PC-9 (cell line): Measurements from ENCODE around the gene S100B. TPM values are rescaled to one million over a fixed set of nuclear protein-coding genes. Genes with fewer than 3 reads are reported as not detected.

Source experiments
- BruUV-seq: library from RNA; stranded (reverse); fragments of 400-500 nt; replicated peaks from 2 replicates; lab custom pipeline; 2021; lab: Mats Ljungman, UMichigan
- CTCF ChIA-PET: fragments of 300-600 bp; sonication (Branson Sonifier 250); formaldehyde crosslinking; loops from one replicate; lab custom pipeline; 2022; ENCODE audit warnings: antibody characterized with exemption; lab: Charles Lee
- POLR2A ChIA-PET: fragments of 300-600 bp; sonication (Branson Sonifier 250); formaldehyde crosslinking; loops from one replicate; lab custom pipeline; 2022; ENCODE audit warnings: antibody characterized with exemption; ENCODE audit not compliant: unreplicated experiment; lab: Charles Lee
- DNase-seq, 2 experiments: peaks; one replicate each; pipeline versions ENCODE4 v3.0.0 to v3.0.0-alpha.2; 2015 to 2022; ENCODE audit warnings: mixed read lengths in 1 of 2
- H2AFZ ChIP-seq: fragments of 200-600 bp; sonication (generic); 2 replicates; pipeline ENCODE4 v1.8.1; 2017; ENCODE audit warnings: antibody characterized with exemption
- H3F3A ChIP-seq: fragments of 200-600 bp; sonication (generic); 2 replicates; pipeline ENCODE4 v1.8.1; 2017; ENCODE audit warnings: antibody characterized with exemption, mild to moderate bottlenecking, low read depth; ENCODE audit not compliant: insufficient read depth
- H3K27ac ChIP-seq: fragments of 200-600 bp; sonication (generic); 2 replicates; pipeline ENCODE4 v1.6.1; 2016; ENCODE audit warnings: mixed run types
- H3K27me3 ChIP-seq: fragments of 200-600 bp; sonication (generic); 2 replicates; pipeline ENCODE4 v1.6.1; 2016; ENCODE audit warnings: low read depth, mixed run types; ENCODE audit not compliant: insufficient read depth
- H3K36me3 ChIP-seq: fragments of 200-600 bp; sonication (generic); 2 replicates; pipeline ENCODE4 v1.6.1; 2016; ENCODE audit warnings: low read depth, mixed run types
- H3K4me1 ChIP-seq: fragments of 200-600 bp; sonication (generic); replicated peaks from 2 replicates; pipeline ENCODE4 v1.6.1; 2016; ENCODE audit warnings: mixed run types; ENCODE audit not compliant: insufficient read depth
- H3K4me2 ChIP-seq: fragments of 200-600 bp; sonication (generic); 2 replicates; pipeline ENCODE4 v1.6.1; 2017; ENCODE audit warnings: mixed run types
- H3K4me3 ChIP-seq: fragments of 200-600 bp; sonication (generic); 2 replicates; pipeline ENCODE4 v1.6.1; 2016; ENCODE audit warnings: mixed run types
- H3K79me2 ChIP-seq: fragments of 200-600 bp; sonication (generic); 2 replicates; pipeline ENCODE4 v1.6.1; 2017; ENCODE audit warnings: low read depth, mixed run types
- H3K9me2 ChIP-seq: fragments of 200-600 bp; sonication (generic); 2 replicates; pipeline ENCODE4 v1.8.1; 2017; ENCODE audit warnings: mild to moderate bottlenecking; ENCODE audit not compliant: insufficient read depth
- H3K9me3 ChIP-seq: fragments of 200-600 bp; sonication (generic); 2 replicates; pipeline ENCODE4 v1.8.1; 2016; ENCODE audit warnings: low read depth; ENCODE audit not compliant: insufficient read depth
- H4K20me1 ChIP-seq: fragments of 200-600 bp; sonication (generic); 2 replicates; pipeline ENCODE4 v1.8.1; 2017; ENCODE audit not compliant: insufficient read depth
- EZH2 ChIP-seq: fragments of 200-600 bp; sonication (generic); IDR thresholded peaks from 2 replicates; pipeline ENCODE4 v1.8.0; 2017; ENCODE audit warnings: antibody characterized with exemption, low read depth
- intact Hi-C: fragments of 100-400 bp; cut with micrococcal nuclease; formaldehyde crosslinking; loops from one replicate; pipeline ENCODE4 v1.10.0; 2022; ENCODE audit not compliant: unreplicated experiment
- total RNA-seq: library from RNA; stranded (reverse); gene quantifications from 2 replicates; pipeline ENCODE4 v1.2.3, GENCODE V29; 2021
- TF ChIP-seq, protein P1 (sequence below): fragments of 200-600 bp; sonication (generic); conservative IDR thresholded peaks from 2 replicates; pipeline ENCODE4 v1.6.1; 2017; ENCODE audit warnings: mixed run types, antibody characterized with exemption, mild to moderate bottlenecking, moderate library complexity

Gene S100B
- total RNA-seq, 1 experiment from 2014 or later = not detected

DNA sequence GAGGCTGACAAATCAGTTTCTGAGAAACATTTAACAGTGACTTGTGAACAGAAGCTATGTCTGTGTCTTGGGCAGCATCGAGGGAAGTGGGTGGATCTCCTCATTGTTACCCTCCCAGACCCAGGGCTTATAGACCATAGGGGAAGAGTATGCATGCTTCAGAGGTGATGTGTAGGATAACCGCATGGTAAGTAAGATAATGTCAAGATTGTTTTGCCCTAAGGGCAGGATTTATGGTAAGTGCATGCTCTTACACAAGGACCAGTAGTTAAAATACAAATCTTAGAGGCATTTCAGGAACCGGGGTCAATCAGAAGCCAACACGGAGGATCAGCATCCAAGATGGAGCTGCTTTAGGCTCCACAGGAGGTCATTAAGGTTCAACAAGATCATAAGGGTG is 22.8 kb upstream of the S100B start:
- no peak overlapping the region for H3K27ac ChIP-seq
- H3K9me3 ChIP-seq = no peaks in the 10 kb centered on the region; the same call in 1 of the 2 replicates
- TF ChIP-seq, protein P1, sequence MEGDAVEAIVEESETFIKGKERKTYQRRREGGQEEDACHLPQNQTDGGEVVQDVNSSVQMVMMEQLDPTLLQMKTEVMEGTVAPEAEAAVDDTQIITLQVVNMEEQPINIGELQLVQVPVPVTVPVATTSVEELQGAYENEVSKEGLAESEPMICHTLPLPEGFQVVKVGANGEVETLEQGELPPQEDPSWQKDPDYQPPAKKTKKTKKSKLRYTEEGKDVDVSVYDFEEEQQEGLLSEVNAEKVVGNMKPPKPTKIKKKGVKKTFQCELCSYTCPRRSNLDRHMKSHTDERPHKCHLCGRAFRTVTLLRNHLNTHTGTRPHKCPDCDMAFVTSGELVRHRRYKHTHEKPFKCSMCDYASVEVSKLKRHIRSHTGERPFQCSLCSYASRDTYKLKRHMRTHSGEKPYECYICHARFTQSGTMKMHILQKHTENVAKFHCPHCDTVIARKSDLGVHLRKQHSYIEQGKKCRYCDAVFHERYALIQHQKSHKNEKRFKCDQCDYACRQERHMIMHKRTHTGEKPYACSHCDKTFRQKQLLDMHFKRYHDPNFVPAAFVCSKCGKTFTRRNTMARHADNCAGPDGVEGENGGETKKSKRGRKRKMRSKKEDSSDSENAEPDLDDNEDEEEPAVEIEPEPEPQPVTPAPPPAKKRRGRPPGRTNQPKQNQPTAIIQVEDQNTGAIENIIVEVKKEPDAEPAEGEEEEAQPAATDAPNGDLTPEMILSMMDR = no peak
- no peak for TF ChIP-seq EZH2
- H4K20me1 ChIP-seq = no peaks in the 10 kb centered on the region
- ChIA-PET CTCF (no interaction called here), POLR2A (no interaction called here)
- intact Hi-C loops = no loop called here
- no peak overlapping the region for H3K4me3 ChIP-seq
- no peak overlapping the region for H3K4me2 ChIP-seq
- H3K9me2 ChIP-seq = no peaks in the 10 kb centered on the region
- no TSS peak for BruUV-seq
- H3K27me3 ChIP-seq = no peaks in the 10 kb centered on the region
- no peaks in the 10 kb centered on the region for H3K36me3 ChIP-seq
- no peaks in the 10 kb centered on the region for H3F3A ChIP-seq
- no peak overlapping the region for H2AFZ ChIP-seq
- no peaks in the 10 kb centered on the region for H3K79me2 ChIP-seq
- no peaks in the 10 kb centered on the region for H3K4me1 ChIP-seq
- DNase-seq = no peak

DNA sequence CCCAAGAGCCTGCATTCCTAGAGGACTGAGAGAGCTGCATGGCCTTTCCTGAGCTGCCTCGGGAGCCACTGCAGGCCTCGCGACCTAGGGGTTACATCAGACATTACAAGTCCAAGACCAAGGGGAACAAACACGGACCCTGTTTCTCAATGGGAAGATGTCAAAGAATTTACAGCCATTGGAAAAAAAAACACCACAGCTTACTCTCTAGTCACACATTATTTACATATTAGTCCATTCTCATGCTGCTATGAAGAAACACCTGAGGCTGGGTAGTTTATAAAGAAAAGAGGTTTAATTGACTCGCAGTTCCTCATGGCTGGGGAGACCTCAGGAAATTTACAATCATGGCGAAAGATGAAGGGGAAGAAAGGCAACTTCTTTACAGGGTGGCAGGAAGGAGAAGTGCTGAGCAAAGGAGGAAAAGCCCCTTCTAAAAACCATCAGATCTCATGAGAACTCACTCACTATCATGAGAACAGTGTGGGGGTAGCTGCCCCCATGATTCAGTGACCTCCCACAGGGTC is 22.2 kb upstream of the S100B start:
- intact Hi-C loops = no loop called here
- no TSS peak for BruUV-seq
- Histone ChIP-seq H3K4me2 (no peak overlapping the region), H3K79me2 (no peaks in the 10 kb centered on the region), H3K36me3 (no peaks in the 10 kb centered on the region), H2AFZ (no peak overlapping the region), H3K27ac (no peak overlapping the region), H3K9me3 (no peaks in the 10 kb centered on the region; the same call in 1 of the 2 replicates), H3K4me1 (no peaks in the 10 kb centered on the region), H3K27me3 (no peaks in the 10 kb centered on the region), H4K20me1 (no peaks in the 10 kb centered on the region), H3K4me3 (no peak overlapping the region), H3F3A (no peaks in the 10 kb centered on the region), H3K9me2 (no peaks in the 10 kb centered on the region)
- CTCF ChIA-PET = no interaction called here
- TF ChIP-seq, protein P1 = no peak
- TF ChIP-seq EZH2 = no peak
- DNase-seq = no peak
- POLR2A ChIA-PET = no interaction called here

DNA sequence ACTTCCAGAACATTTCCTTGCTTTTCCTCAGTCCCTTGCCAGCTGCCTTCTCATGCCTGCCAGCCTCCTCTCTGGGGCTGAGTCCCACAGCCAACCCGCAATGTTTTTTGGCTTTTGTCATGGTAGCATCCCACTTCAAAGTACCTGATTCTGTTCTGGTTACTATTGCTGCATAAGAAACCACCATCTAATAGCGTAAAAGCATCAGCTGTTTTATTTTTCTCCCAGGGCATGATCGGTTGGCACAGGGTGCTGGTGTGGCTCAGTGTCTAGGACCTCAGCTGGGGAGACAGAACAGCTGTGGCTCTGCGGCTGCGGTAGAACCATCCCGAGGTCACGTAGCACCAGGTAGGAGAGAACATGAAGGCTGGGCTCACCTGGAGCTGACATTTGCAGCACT is 21.7 kb upstream of the S100B start:
- no peak overlapping the region for H3K4me3 ChIP-seq
- no TSS peak for BruUV-seq
- no peak overlapping the region for H2AFZ ChIP-seq
- no peaks in the 10 kb centered on the region for H3K27me3 ChIP-seq
- POLR2A ChIA-PET = no interaction called here
- no peaks in the 10 kb centered on the region for H4K20me1 ChIP-seq
- no peak for DNase-seq
- H3K79me2 ChIP-seq = no peaks in the 10 kb centered on the region
- CTCF ChIA-PET = no interaction called here
- TF ChIP-seq, protein P1 = no peak
- H3K4me2 ChIP-seq = no peak overlapping the region
- H3K9me3 ChIP-seq = no peaks in the 10 kb centered on the region; the same call in 1 of the 2 replicates
- H3K9me2 ChIP-seq = no peaks in the 10 kb centered on the region
- H3F3A ChIP-seq = no peaks in the 10 kb centered on the region
- no peaks in the 10 kb centered on the region for H3K4me1 ChIP-seq
- no peak overlapping the region for H3K27ac ChIP-seq
- intact Hi-C loops = no loop called here
- H3K36me3 ChIP-seq = no peaks in the 10 kb centered on the region
